Body of pancreas (tissue), 4 donors: ENCODE measurements around the gene KNOP1. TPM values are rescaled to one million over a fixed set of nuclear protein-coding genes. Genes with fewer than 3 reads are reported as not detected.
"Not testable (repeated sequence)": the region's sequence is repeated elsewhere in the genome, so short reads cannot be mapped to it uniquely, and the experiment has no call there.

ENCODE experiments used
- ATAC-seq: fragments of 150-250 bp; one replicate; pipeline ENCODE4 v1.9.1; 2016
- DNase-seq, 4 donors: peaks; one replicate each; pipeline ENCODE4 v3.0.0-alpha.2; 2019
- H3K27ac ChIP-seq, 4 donors: fragments of 200-600 bp; sonication (generic); 1 replicate in 3 of 4; 2 replicates in 1 of 4; pipeline versions ENCODE4 v1.5.1 to v1.6.1; 2016 to 2019; ENCODE audit warnings: mild to moderate bottlenecking in 1 of 4, mixed read lengths in 1 of 4, moderate library complexity in 1 of 4
- H3K27me3 ChIP-seq, 2 donors: fragments of 200-600 bp; sonication (generic); one replicate each; pipeline ENCODE4 v1.6.0; 2016; ENCODE audit warnings: mild to moderate bottlenecking in 1 of 2
- H3K36me3 ChIP-seq, 2 donors: fragments of 200-600 bp; sonication (generic); replicated peaks in 1 of 2; 2 replicates each; pipeline ENCODE4 v1.5.1; 2016; ENCODE audit warnings: low read depth in 2 of 2; ENCODE audit not compliant: insufficient read depth in 1 of 2
- H3K4me1 ChIP-seq: fragments of 200-600 bp; sonication (generic); one replicate; pipeline ENCODE4 v1.6.0; 2016
- H3K4me3 ChIP-seq, 2 donors: fragments of 200-600 bp; sonication (generic); 1 replicate in 1 of 2; 2 replicates in 1 of 2; pipeline ENCODE4 v1.5.1; 2016 to 2019
- H3K9me3 ChIP-seq, 3 donors: fragments of 200-600 bp; sonication (generic); 1 replicate in 2 of 3; 2 replicates in 1 of 3; pipeline ENCODE4 v1.5.1; 2016
- CTCF ChIP-seq, 7 experiments: fragments of 450-650 bp in 4 of 7; fragments of 200-600 bp in 3 of 7; sonication (generic) in 3 of 7; IDR thresholded peaks; one replicate each; pipeline ENCODE4 v1.5.1; 2016 to 2019; ENCODE audit warnings: antibody characterized with exemption in 7 of 7
- POLR2A ChIP-seq, 3 donors: fragments of 450-650 bp; IDR thresholded peaks; one replicate each; pipeline ENCODE4 v1.6.1; 2016; ENCODE audit warnings: antibody characterized with exemption in 3 of 3, mild to moderate bottlenecking in 2 of 3
- WGBS, 2 donors: methylation state at CpG; one replicate each; pipeline ENCODE4 v1.1.5; 2017; 5-methylcytosine and 5-hydroxymethylcytosine counted together
- intact Hi-C: fragments of 100-400 bp; cut with DNase I; formaldehyde crosslinking; loops from one replicate; pipeline ENCODE4 v1.15.1; 2023
- total RNA-seq, 2 donors: library from RNA; depleted of rRNA; stranded (reverse); fragments of >200 nt; gene quantifications; one replicate each; pipeline ENCODE4 v1.1.0, GENCODE V29; 2016

The KNOP1 gene
- total RNA-seq, 2 donors from 2014 or later: 8.6 to 12.2 TPM

GRCh38 chr16:19678804-19679203, 39.2 kb downstream of the KNOP1 start:
- H3K27me3 ChIP-seq: no peaks in the 10 kb centered on the region
- no peak overlapping the region for H3K4me3 ChIP-seq
- ATAC-seq (no peak), DNase-seq (no peak)
- 88 to 89% methylated on average over 7 of the region's 7 CpGs for whole genome bisulfite sequencing, 2 donors
- H3K4me1 ChIP-seq: no peaks in the 10 kb centered on the region
- intact Hi-C loops: no loop called here
- no peak overlapping the region for H3K27ac ChIP-seq
- no peaks in the 10 kb centered on the region for H3K9me3 ChIP-seq
- TF ChIP-seq CTCF (IDR thresholded peaks at IDR 0.05): no peak
- no peak for TF ChIP-seq POLR2A (IDR thresholded peaks at IDR 0.05)
- H3K36me3 ChIP-seq: peaks cover 0 to 4% of the 10 kb centered on the region in 2 donors

- Histone ChIP-seq H3K4me1 (no peaks in the 10 kb centered on the region), H3K27ac (no peak overlapping the region), H3K36me3 (no peaks in the 10 kb centered on the region), H3K27me3 (no peaks in the 10 kb centered on the region), H3K9me3 (no peaks in the 10 kb centered on the region), H3K4me3 (no peak overlapping the region)
- WGBS, 2 donors: 84 to 88% methylated on average over 7 of the region's 7 CpGs
- no peak for TF ChIP-seq CTCF (IDR thresholded peaks at IDR 0.05)
- TF ChIP-seq POLR2A (IDR thresholded peaks at IDR 0.05): no peak
- intact Hi-C loops: no loop called here
- ATAC-seq (no peak), DNase-seq (no peak)
Measured at GRCh38 chr16:19677402-19677801, 40.6 kb downstream of the KNOP1 start.

GRCh38 chr16:19674485-19674884, 43.5 kb downstream of the KNOP1 start:
- WGBS, 2 donors: 94 to 98% methylated on average over 5 of the region's 5 CpGs
- ATAC-seq: no peak
- no peak overlapping the region for H3K4me3 ChIP-seq
- DNase-seq: no peak
- no peak overlapping the region for H3K27ac ChIP-seq
- no peak for TF ChIP-seq CTCF (IDR thresholded peaks at IDR 0.05)
- no peak for TF ChIP-seq POLR2A (IDR thresholded peaks at IDR 0.05)
- no peaks in the 10 kb centered on the region for H3K9me3 ChIP-seq
- H3K27me3 ChIP-seq: no peaks in the 10 kb centered on the region
- no peaks in the 10 kb centered on the region for H3K4me1 ChIP-seq
- intact Hi-C loops: no loop called here
- H3K36me3 ChIP-seq: peaks cover 0 to 5% of the 10 kb centered on the region in 2 donors

- H3K27me3 ChIP-seq: no peaks in the 10 kb centered on the region
- DNase-seq: no peak
- H3K4me3 ChIP-seq: no peak overlapping the region
- no peaks in the 10 kb centered on the region for H3K4me1 ChIP-seq
- intact Hi-C loops: no loop called here
- no peak overlapping the region for H3K27ac ChIP-seq
- H3K36me3 ChIP-seq: peaks cover 0 to 5% of the 10 kb centered on the region in 2 donors
- no peaks in the 10 kb centered on the region for H3K9me3 ChIP-seq
- TF ChIP-seq POLR2A (IDR thresholded peaks at IDR 0.05) (no peak), CTCF (IDR thresholded peaks at IDR 0.05) (no peak)
- 97 to 100% methylated on average over 4 of the region's 4 CpGs for WGBS, 2 donors
- no peak for ATAC-seq
Measured at GRCh38 chr16:19672378-19672777, 45.6 kb downstream of the KNOP1 start.

GRCh38 chr16:19666477-19666876, 51.5 kb downstream of the KNOP1 start:
- peaks cover 0 to 7% of the 10 kb centered on the region in 2 donors for H3K36me3 ChIP-seq
- intact Hi-C loops: no loop called here

GRCh38 chr16:19665313-19665712, 52.7 kb downstream of the KNOP1 start:
- intact Hi-C loops, H3K27me3 ChIP-seq, DNase-seq, H3K4me1 ChIP-seq, H3K27ac ChIP-seq, H3K9me3 ChIP-seq, H3K4me3 ChIP-seq, ATAC-seq, H3K36me3 ChIP-seq: not testable (repeated sequence)
- WGBS, 2 donors: 76 to 94% methylated on average over 3 of the region's 3 CpGs

More at GRCh38 chr16:19666477-19666876, 51.5 kb downstream of the KNOP1 start:
- WGBS, 2 donors: 67 to 72% methylated on average over 3 of the region's 3 CpGs
- Histone ChIP-seq H3K4me1 (no peaks in the 10 kb centered on the region), H3K4me3 (no peak overlapping the region), H3K27me3 (no peaks in the 10 kb centered on the region), H3K27ac (no peak overlapping the region), H3K9me3 (no peaks in the 10 kb centered on the region)
- no peak for DNase-seq
- TF ChIP-seq POLR2A (IDR thresholded peaks at IDR 0.05) (no peak), CTCF (IDR thresholded peaks at IDR 0.05) (no peak)
- ATAC-seq: no peak
